Measurements from ENCODE around the gene LZIC.

The LZIC gene

DNA sequence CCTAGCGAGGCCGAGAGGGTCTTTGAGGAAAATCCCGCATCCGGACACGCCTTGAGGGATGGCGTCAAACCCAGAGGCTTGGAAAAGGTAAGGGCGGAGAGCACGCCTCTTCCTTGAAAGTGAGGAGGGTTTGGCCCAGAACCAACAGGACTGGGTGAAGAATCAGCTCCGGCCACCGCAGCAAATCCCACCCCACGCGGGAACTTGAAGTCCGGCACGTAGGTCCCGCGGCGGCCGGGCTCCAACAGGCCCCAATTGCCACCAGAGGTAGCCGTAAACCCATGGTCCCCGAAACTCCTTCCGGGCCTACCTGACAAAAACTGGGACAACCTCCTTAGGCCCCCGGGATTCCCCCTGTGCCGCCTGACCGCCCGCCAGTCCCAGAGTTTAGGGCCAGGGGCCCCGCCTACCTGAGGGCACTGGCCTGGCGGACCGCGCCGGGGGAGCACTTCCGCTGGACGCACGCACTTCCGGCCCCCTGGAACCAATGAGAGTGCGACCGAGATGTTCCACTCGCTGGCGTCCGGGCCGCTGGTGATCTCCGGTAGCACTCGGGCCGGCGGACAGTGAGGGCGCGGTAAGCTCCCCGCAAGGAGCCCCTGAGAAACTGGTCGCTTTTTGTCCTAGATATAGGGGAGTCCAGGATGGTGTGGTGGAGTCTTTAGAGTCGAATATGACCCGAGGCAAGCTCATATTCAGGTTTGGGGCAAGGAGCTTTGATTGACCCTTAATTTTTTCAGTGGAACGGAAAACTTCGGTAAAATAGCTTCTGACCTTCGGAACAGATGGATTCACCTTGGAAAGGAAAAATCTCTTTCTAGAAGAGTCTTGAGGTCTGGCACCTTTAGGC, at the start of gene LZIC, which contains the start of gene NMNAT1:
LZIC (minus strand) TSS at position 453 of the 850 bp plus-strand sequence. CDS start 6,772 bp downstream, outside the sequence.
NMNAT1 (plus strand) TSS at position 537 of the 850 bp plus-strand sequence. CDS start 28,599 bp downstream, outside the sequence.
- H3K9me3 ChIP-seq = no peaks in the 10 kb centered on the region
- peak within 1 kb of the TSS; percentile 86 for H3K27ac ChIP-seq
- H3K36me3 ChIP-seq = peaks cover 11% of the 10 kb centered on the region

DNA sequence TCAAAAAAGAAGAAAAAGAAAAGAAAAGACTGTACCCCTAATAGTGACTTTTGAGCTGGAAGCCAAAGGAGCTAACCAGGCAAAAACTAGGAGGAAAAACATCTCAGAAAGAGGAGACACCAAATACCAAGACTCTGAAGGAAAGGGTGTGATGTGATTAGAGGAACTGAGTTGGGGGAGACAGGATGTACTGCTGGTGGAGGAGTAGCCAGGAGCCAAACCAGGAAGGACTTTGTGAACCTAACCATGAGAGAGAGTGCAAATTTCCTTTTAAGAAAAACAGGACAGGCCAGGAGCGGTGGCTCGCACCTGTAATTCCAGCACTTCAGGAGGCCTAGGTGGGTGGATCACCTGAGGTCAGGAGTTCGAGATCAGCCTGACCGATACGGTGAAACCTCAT, 49.7 kb upstream of the LZIC start:
- Histone ChIP-seq H3K36me3 (no peaks in the 10 kb centered on the region), H3K9me3 (no peaks in the 10 kb centered on the region), H3K4me1 (ENCODE audit: control insufficient read depth in 1 of 2, insufficient read depth in 1 of 2, low read depth in 1 of 2, low read length in 1 of 2) (peaks cover 55 to 63% of the 10 kb centered on the region in 2 experiments), H3K4me3 (ENCODE audit: low read depth in 1 of 2, low read length in 1 of 2) (no peak overlapping the region), H3K27me3 (peaks cover 25% of the 10 kb centered on the region), H3K27ac (peak overlapping the region; percentile 94)
- TF ChIP-seq, protein P1, sequence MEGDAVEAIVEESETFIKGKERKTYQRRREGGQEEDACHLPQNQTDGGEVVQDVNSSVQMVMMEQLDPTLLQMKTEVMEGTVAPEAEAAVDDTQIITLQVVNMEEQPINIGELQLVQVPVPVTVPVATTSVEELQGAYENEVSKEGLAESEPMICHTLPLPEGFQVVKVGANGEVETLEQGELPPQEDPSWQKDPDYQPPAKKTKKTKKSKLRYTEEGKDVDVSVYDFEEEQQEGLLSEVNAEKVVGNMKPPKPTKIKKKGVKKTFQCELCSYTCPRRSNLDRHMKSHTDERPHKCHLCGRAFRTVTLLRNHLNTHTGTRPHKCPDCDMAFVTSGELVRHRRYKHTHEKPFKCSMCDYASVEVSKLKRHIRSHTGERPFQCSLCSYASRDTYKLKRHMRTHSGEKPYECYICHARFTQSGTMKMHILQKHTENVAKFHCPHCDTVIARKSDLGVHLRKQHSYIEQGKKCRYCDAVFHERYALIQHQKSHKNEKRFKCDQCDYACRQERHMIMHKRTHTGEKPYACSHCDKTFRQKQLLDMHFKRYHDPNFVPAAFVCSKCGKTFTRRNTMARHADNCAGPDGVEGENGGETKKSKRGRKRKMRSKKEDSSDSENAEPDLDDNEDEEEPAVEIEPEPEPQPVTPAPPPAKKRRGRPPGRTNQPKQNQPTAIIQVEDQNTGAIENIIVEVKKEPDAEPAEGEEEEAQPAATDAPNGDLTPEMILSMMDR (IDR thresholded peaks at IDR 0.05) = no peak

More for the DNA sequence above, at the start of gene LZIC, which contains the start of gene NMNAT1:
- TF ChIP-seq, protein P1 (IDR thresholded peaks at IDR 0.05) = peak; percentile 68
- Histone ChIP-seq H3K27me3 (no peaks in the 10 kb centered on the region), H3K4me1 (ENCODE audit: control insufficient read depth in 1 of 2, insufficient read depth in 1 of 2, low read depth in 1 of 2, low read length in 1 of 2) (peaks cover 24 to 33% of the 10 kb centered on the region in 2 experiments), H3K4me3 (ENCODE audit: low read depth in 1 of 2, low read length in 1 of 2) (peak within 1 kb of the TSS; percentile 85 to 98)

DNA sequence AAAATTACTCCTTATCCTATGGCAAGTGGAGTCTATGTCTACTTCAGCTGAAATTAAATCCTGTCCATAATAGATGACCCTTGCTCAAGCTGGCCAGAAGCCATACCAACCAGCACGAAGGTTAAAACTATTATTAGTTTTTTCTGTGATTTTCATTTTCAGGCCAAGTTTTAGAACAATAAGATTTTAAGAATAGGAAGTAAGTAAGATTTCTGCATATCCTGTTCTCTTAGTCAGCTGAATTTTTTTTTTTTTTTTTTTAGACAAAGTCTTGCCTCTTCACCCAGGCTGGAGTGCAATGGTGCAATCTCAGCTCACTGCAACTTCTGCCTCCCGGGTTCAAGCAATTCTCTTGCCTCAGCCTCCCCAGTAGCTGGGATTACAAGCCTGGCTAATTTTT, 47.8 kb upstream of the LZIC start:
- Histone ChIP-seq H3K27ac (peak overlapping the region; percentile 94), H3K36me3 (no peaks in the 10 kb centered on the region), H3K4me1 (ENCODE audit: control insufficient read depth in 1 of 2, insufficient read depth in 1 of 2, low read depth in 1 of 2, low read length in 1 of 2) (peaks cover 48 to 51% of the 10 kb centered on the region in 2 experiments), H3K9me3 (no peaks in the 10 kb centered on the region), H3K4me3 (ENCODE audit: low read depth in 1 of 2, low read length in 1 of 2) (peak overlapping the region; percentile 28 to 49), H3K27me3 (peaks cover 18% of the 10 kb centered on the region)
- TF ChIP-seq, protein P1 (IDR thresholded peaks at IDR 0.05) = no peak

DNA sequence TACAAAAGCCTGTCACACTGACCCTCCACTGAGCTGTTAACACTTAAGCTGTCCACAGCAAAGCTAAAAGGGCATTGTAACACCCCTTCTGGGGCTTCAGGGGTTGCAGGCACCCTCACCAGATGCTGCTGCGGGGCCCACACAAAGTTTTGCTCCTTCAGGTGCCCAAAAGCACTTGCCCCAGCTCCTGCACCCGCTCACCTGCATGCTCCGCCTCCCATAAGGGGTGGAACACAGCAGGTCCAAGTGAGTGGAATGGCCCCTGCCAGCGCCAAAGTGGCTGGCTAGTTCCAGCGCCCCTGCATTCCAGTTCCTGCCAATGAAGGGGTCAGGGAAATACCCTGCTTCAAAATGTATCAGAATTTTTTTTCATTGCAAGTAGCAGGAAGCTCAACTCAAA, 46.6 kb upstream of the LZIC start:
- H3K9me3 ChIP-seq = no peaks in the 10 kb centered on the region
- TF ChIP-seq, protein P1 (IDR thresholded peaks at IDR 0.05) = no peak
- H3K27me3 ChIP-seq = peaks cover 6% of the 10 kb centered on the region
- peak overlapping the region; percentile 94 for H3K27ac ChIP-seq
- peaks cover 48 to 51% of the 10 kb centered on the region in 2 experiments for H3K4me1 ChIP-seq (ENCODE audit: control insufficient read depth in 1 of 2, insufficient read depth in 1 of 2, low read depth in 1 of 2, low read length in 1 of 2)
- no peak overlapping the region for H3K4me3 ChIP-seq (ENCODE audit: low read depth in 1 of 2, low read length in 1 of 2)
- H3K36me3 ChIP-seq = peaks cover 8% of the 10 kb centered on the region

DNA sequence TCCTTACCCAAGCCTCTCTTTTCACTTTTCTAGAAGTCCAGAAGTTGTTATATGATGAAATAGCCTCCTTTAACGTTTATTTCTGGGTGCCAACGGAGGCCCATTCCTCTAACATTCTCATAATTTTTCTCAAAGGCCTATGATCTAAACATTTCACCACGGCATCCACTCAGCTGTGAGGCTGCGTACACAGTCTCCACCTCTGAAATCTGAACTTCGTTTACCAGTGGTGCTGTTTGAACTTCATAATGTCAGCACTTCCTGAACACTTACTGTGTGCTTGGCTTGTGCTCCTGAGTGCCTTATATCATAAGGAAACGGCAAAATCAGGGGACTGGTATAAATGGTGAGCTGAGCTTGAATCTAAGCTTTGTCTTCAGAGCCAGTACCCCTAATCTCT, 41.8 kb upstream of the LZIC start:
- TF ChIP-seq, protein P1 (IDR thresholded peaks at IDR 0.05) = no peak
- Histone ChIP-seq H3K9me3 (no peaks in the 10 kb centered on the region), H3K4me1 (ENCODE audit: control insufficient read depth in 1 of 2, insufficient read depth in 1 of 2, low read depth in 1 of 2, low read length in 1 of 2) (peaks cover 10 to 13% of the 10 kb centered on the region in 2 experiments), H3K4me3 (ENCODE audit: low read depth in 1 of 2, low read length in 1 of 2) (no peak overlapping the region), H3K27me3 (no peaks in the 10 kb centered on the region), H3K36me3 (peaks cover 36% of the 10 kb centered on the region), H3K27ac (peak overlapping the region; percentile 3)
